ENCODE measurements around the gene PDE10A.
"Not testable (repeated sequence)": the region's sequence is repeated elsewhere in the genome, so short reads cannot be mapped to it uniquely, and the experiment has no call there.

PDE10A gene

GRCh38 chr6:165585060-165585459 is 78.0 kb downstream of the PDE10A start:
- DNase-seq (ENCODE audit: low spot score) = no peak

GRCh38 chr6:165584541-165584940 is 78.5 kb downstream of the PDE10A start:
- DNase-seq (ENCODE audit: low spot score) = no peak

GRCh38 chr6:165581678-165582077 is 81.4 kb downstream of the PDE10A start:
- no peak for DNase-seq (ENCODE audit: low spot score)

GRCh38 chr6:165580136-165580535 is 82.9 kb downstream of the PDE10A start:
- DNase-seq (ENCODE audit: low spot score) = no peak

GRCh38 chr6:165579151-165579550 is 83.9 kb downstream of the PDE10A start:
- DNase-seq (ENCODE audit: low spot score) = no peak

GRCh38 chr6:165577556-165577955 is 85.5 kb downstream of the PDE10A start:
- no peak for DNase-seq (ENCODE audit: low spot score)

- DNase-seq (ENCODE audit: low spot score) = no peak
Observed at GRCh38 chr6:165575158-165575549, 87.9 kb downstream of the PDE10A start.

- peak; percentile 58 for DNase-seq (ENCODE audit: low spot score)
Observed at GRCh38 chr6:165574220-165575157, 88.6 kb downstream of the PDE10A start.

- no peak for DNase-seq (ENCODE audit: low spot score)
Observed at GRCh38 chr6:165573671-165574070, 89.4 kb downstream of the PDE10A start.

- no peak for DNase-seq (ENCODE audit: low spot score)
Observed at GRCh38 chr6:165571721-165572132, 91.3 kb downstream of the PDE10A start.

GRCh38 chr6:165571068-165571682 is 91.9 kb downstream of the PDE10A start:
- no peak for DNase-seq (ENCODE audit: low spot score)

GRCh38 chr6:165568326-165568725 is 94.7 kb downstream of the PDE10A start:
- no peak for DNase-seq (ENCODE audit: low spot score)

GRCh38 chr6:165566088-165566828 is 96.8 kb downstream of the PDE10A start:
- no peak for DNase-seq (ENCODE audit: low spot score)

GRCh38 chr6:165562421-165563090 is 100.5 kb downstream of the PDE10A start:
- DNase-seq (ENCODE audit: low spot score) = no peak

- no peak for DNase-seq (ENCODE audit: low spot score)
Observed at GRCh38 chr6:165559632-165560031, 103.4 kb downstream of the PDE10A start.

- not testable (repeated sequence) for DNase-seq (ENCODE audit: low spot score)
Observed at GRCh38 chr6:165558097-165558496, 104.9 kb downstream of the PDE10A start.

GRCh38 chr6:165557674-165558073 is 105.4 kb downstream of the PDE10A start:
- no peak for DNase-seq (ENCODE audit: low spot score)

- DNase-seq (ENCODE audit: low spot score) = peak; percentile 9
Observed at GRCh38 chr6:165556116-165556843, 106.8 kb downstream of the PDE10A start.

GRCh38 chr6:165554644-165555043 is 108.4 kb downstream of the PDE10A start:
- not testable (repeated sequence) for DNase-seq (ENCODE audit: low spot score)

GRCh38 chr6:165552248-165552736 is 110.7 kb downstream of the PDE10A start:
- DNase-seq (ENCODE audit: low spot score) = no peak

- DNase-seq (ENCODE audit: low spot score) = no peak
Observed at GRCh38 chr6:165551828-165552227, 111.2 kb downstream of the PDE10A start.

Measured in SW480 (cell line).